ENCODE data around the gene L3MBTL4.

DNA sequence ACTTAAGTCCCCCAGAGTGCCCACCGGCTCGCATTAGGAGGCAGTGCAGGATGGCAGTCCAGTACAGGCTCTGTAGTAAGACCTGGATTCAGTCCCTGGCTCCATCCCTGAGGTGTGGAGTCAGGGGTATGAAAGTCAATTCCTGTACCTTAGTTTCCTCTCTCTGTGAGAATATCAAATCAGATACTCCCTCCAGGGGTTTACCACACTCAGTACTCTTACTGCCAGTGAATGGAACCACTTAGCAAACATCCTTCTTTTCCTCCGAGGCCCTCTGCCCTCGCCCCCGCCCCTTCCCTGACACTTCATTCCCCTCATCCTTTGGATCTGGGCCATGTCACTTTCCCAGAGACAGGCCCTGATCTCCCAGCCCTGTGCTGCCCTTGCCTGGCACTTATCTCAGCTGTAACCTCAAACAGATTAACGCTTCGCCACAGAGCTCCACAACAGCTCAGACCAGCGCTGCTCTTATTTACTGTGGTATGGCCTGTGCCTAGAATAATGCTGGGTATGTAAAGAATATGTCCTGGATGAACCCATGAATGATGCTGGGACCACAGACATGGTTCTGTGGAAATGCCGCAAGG, 360.4 kb downstream of the L3MBTL4 start:
- TF ChIP-seq, protein P1, sequence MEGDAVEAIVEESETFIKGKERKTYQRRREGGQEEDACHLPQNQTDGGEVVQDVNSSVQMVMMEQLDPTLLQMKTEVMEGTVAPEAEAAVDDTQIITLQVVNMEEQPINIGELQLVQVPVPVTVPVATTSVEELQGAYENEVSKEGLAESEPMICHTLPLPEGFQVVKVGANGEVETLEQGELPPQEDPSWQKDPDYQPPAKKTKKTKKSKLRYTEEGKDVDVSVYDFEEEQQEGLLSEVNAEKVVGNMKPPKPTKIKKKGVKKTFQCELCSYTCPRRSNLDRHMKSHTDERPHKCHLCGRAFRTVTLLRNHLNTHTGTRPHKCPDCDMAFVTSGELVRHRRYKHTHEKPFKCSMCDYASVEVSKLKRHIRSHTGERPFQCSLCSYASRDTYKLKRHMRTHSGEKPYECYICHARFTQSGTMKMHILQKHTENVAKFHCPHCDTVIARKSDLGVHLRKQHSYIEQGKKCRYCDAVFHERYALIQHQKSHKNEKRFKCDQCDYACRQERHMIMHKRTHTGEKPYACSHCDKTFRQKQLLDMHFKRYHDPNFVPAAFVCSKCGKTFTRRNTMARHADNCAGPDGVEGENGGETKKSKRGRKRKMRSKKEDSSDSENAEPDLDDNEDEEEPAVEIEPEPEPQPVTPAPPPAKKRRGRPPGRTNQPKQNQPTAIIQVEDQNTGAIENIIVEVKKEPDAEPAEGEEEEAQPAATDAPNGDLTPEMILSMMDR (IDR thresholded peaks at IDR 0.05) = no peak
- no peak for TF ChIP-seq POLR2A (IDR thresholded peaks at IDR 0.05)
